Measurements from ENCODE around the gene CRYBG1.
"Not testable (repeated sequence)": the region's sequence is repeated elsewhere in the genome, so short reads cannot be mapped to it uniquely, and the experiment has no call there.

The CRYBG1 gene

DNA sequence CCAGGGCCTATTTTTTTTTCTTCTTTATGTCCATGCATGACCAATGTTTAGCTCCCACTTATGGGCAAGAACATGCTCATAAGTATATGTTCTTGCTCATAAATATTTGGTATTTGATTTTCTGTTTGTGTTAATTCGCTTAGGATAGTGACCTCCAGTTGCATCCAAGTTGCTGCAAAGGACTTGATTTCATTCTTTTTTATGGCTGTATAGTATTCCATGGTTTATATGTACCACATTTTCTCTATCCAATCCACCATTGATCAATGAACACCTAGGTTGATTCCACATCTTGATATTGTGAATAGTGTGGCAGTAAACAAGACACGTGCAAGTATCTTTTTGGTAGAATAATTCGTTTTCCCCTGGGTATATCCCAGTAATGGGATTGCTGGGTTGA lies 190.6 kb downstream of the CRYBG1 start:
- DNase-seq (ENCODE audit: low spot score), result no peak

DNA sequence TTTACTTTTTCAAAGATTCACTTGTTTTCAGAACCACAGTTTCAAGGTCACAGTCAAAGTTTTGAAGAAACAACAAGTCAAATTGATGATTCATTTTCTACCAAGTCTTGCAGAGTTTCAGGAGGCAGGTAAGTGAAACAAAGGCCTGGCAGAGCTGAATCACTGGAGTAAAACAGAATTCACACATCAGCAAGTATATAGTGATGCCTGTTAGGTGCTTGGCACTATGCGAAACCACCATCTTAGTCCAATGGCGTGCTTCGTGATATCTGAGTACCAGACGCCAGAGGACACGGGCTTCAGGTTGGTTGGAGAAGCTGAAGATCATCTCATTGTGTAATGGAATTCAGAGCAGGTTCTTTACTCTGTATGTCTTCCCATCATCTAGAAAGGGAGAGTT lies 192.9 kb downstream of the CRYBG1 start:
- DNase-seq (ENCODE audit: low spot score), result no peak

DNA sequence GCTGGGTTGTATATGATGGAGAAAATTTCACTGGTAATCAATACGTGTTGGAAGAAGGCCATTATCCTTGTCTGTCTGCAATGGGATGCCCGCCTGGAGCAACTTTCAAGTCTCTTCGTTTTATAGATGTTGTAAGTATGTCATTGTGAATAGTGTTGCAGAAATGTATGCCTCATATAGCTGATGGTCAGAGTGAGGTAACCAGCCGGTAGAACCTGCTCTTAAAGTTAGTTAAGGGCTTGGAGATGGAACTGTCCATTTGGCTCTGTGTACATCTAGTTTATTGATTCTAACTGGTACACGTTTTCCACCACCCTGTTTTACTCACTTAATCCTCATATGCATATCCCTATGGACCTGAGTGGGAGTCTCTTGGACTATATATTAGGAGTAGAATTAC lies 195.2 kb downstream of the CRYBG1 start:
- no peak for DNase-seq (ENCODE audit: low spot score)

DNA sequence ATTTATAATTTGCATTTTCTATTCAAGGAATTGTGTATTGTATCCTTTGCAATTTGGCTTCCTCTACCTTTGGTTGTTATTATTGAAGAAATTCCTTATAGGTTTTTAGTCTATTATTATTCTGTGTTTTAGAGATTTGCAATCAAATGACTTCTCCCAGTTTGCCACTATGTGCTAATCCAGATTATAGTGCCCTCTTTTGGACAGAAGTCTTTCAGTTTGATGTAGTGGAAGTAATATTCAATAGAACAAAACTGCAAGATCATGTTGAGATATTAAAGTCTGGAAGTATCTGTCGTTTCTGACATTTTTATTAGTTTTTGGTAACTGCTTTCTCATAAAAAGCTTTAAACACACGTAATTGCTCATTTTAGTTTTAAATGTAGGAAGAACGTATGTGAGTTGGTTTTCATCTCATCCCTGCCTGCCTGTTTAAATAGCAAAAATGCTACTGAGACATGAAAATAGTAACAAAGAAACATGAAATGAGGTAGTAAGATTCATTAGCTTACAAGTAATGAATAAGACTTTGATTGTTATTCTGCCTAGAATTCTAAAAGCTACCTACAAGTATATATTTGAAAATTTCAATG lies 195.9 kb downstream of the CRYBG1 start:
- no peak for DNase-seq (ENCODE audit: low spot score)

DNA sequence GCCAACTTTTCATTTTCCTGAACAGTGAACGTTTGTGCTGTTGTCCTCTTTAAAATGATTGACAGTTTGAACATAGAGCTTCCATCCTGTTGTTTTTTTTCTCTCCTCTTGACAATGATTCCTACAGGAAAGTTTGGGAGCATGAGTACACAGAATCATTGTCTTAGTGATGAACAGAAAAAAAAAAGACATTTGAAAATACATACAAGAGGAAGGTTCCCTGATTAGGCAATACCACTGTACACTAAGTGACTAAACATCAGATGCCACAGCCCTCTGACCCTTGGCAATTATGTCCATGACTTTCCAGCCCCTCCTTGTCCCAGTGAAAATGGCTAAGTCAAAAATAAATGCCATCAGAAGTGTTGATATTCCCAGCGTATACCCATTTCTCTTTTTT lies 197.3 kb downstream of the CRYBG1 start:
- DNase-seq (ENCODE audit: low spot score), result no peak

DNA sequence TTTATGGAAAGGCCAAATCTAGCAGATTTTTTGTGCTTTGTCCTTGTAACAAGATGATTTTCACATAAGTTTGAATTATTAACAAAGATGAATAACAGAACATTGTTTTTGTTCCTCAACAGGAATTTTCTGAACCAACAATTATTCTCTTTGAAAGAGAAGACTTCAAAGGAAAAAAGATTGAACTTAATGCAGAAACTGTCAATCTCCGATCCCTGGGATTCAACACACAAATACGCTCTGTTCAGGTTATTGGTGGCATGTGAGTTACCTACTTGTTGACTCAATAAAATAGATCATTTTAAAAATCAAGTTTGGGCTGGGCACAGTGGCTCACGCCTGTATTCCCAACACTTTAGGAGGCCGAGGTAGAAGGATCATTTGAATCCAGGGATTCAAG lies 197.8 kb downstream of the CRYBG1 start:
- no peak for DNase-seq (ENCODE audit: low spot score)

DNA sequence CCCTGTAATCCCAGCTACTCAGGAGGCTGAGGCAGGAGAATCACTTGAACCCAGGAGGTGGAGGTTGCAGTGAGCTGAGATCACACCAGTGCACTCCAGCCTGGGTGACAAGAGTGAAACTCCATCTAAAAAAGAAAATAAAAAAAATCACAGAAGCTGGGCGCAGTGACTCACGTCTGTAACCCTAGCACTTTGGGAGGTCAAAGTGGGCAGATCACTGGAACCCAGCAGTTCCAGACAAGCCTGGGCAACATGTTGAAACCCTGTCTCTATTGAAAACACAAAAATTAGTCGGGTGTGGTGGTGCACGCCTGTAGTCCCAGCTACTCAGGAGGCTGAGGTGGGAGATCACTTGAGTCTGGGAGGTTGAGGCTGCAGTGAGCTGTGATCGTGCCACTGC lies 199.1 kb downstream of the CRYBG1 start:
- DNase-seq (ENCODE audit: low spot score), result not testable (repeated sequence)

DNA sequence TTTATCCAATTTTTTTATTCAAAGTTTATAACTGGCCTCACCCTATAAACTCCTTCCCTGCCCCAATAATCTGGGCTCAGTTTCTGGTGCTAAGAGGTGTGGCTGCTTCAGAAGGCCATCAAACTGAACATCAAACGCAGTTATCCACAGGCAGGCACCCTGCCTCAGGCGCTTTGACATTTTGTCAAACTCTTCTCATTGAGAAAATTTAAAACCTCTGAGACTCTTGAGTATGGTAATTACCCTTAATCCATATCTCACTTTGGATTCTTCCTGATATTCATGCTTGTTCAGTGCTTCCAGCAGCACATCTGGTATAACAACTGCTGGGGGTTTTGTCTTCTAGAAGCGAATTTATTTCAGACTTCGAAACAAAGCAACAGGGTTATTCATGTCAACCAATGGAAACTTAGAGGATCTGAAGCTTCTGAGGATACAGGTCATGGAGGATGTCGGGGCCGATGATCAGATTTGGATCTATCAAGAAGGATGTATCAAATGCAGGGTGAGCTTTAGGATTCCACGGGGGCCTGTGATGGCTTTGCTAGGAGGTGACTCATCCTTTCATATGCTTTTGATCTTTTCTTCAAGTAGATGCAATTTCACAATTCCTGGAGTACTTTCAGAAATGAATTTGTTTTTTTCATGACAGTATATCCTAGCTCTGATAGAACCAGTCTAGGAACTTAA lies 200.6 kb downstream of the CRYBG1 start:
- DNase-seq (ENCODE audit: low spot score), result no peak

DNA sequence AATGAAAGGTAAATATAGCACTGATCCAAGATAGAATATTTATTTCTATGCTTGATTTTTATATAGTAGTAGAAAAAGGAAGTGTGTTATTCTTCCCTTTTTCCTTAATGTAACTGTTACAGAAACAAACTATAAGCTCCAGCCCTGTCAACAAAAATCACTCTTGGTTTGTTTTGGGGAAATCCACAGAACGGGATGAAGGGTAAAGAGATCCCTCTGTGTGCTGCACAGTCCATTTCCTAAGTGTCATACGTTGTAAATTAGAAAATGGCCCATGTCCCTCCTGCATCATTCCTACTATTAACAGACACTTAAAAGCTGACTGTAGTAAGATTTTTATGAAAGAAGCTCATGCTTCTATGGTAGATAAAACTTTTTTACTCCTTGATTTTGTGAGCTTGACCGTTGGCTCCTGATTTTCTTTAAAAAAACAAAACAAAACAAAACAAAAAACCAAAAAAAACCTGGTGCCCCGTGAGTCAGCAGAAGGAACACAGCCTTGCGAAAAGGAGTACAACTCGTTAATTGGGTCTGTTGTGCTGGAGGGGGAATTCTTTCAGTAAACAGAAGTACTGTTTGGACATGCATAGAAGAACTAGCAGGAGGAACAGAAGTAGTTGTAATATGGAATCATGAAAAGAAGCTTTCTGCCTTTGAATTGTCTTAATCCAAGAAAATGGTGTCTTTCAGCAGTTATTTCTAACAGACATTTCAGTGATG lies 201.3 kb downstream of the CRYBG1 start:
- DNase-seq (ENCODE audit: low spot score), result no peak

DNA sequence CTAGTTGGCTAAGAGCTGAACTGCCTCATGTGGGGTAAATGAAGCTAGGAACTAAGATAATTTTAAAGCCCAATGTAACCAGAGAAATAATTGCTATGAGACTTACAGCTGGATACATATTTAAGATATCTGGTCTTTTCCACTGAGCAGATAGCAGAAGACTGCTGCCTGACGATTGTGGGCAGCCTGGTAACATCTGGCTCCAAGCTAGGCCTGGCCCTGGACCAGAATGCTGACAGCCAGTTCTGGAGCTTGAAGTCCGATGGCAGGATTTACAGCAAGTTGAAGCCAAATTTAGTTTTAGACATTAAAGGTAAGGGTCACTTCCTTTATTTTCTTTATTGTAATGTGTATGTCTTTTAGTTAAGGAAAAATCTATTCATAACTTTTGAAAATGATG lies 203.1 kb downstream of the CRYBG1 start:
- no peak for DNase-seq (ENCODE audit: low spot score)

DNA sequence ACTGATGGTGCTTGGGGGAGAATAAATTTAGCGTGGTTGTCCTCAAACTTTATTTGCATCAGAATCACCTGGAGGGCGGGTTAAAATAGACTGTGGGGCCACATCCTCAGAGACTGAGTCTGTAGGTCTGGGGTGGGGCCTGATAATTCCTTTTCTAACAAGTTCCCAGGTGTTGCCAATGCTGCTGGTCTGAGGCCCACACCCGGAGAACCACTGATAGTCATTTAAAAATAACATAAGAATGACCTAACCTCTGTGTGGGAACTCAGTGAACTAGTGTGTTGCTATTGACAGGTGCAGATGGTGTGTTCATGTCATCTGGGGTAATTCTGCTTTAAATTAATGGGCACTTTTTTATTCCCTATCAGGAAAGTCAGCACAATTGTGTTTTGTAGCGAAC lies 204.0 kb downstream of the CRYBG1 start:
- no peak for DNase-seq (ENCODE audit: low spot score)

DNA sequence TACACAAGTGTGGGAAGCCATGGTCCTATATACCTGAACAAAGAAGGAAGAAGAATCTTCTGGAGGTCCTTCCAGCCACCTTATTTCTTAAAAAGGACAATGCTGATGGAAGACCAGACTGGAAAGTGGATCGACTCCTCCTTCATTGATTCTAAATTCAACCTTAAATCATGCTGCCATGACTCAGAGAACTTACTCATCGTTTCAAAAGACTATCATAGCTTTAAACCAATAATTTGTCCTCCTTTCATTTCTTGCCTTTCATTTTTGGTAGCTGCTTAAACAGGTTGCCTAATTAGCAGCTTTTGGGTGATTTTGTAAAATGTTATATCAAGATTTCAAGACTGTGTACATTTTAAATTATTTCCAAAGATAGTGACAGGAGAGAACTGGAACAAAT lies 208.0 kb downstream of the CRYBG1 start:
- DNase-seq (ENCODE audit: low spot score), result no peak

DNA sequence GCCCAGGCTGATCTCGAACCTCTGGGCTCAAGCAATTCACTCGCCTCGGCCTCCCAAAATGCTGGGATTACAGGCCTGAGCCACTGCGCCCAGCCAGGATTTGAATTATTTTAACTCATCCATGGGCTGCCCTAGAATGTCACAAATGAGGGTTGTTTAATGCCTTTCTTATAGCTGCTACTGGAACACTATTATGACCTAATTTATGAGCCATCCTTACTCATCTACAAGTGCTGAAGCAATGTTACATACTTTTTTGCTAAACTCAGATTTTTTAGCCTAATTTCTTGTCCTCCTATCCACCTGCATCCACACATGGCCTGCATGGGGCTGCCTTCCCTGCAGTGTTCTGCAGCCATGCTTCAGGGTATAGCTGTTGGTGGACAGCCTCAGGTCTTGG lies 208.9 kb downstream of the CRYBG1 start:
- no peak for DNase-seq (ENCODE audit: low spot score)

DNA sequence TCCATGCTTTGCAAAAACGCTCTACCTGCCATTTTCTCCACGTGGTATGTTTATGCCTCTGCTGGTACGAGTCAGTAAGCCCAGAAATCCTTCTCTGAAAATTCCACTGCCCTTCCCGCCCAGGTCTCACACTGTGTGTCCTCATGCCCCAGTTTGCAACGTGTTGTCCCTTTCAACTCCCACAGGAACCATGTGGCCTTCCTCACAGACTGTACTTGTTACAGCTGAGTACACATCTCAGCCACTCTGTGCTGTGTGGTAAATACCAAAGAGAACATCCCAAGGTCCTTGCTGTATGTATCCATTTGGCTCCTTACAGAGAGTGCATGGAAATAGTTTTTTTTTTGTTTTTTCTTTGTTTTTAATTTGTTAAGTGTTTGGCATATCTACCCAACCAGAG lies 211.9 kb downstream of the CRYBG1 start:
- no peak for DNase-seq (ENCODE audit: low spot score)

DNA sequence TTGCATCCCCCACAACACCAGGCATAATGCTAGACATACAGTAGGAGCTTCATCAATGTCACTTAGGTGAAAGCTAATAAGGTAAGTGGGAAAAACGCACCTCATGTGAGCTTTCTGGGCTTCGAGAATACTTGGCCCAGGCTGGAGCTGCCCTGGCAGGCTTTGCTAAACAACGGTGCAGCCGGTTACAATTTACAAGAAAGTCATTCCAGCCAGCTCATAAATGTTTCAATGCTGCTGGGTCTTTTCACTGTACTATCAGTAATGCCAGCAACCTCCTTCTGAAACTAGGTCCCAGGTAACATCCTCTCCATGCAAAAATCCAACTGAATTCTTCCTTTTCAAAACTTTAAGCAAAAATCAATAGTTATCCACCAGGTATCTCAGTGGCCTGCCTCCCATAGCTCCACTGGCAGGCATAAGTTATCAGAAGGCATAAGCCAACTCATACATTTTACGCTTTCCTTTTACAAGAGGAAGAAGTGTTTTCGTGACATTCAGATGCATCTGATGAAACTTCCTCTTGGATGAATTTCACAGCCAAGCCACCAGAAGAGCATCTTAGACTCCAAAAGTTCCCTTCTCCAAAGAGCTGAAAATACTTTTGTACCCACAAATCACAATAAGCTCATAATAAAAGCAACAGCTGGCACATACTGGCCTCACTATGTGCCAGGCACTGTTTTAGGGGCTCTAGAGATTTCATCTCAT lies 212.5 kb downstream of the CRYBG1 start:
- no peak for DNase-seq (ENCODE audit: low spot score)

DNA sequence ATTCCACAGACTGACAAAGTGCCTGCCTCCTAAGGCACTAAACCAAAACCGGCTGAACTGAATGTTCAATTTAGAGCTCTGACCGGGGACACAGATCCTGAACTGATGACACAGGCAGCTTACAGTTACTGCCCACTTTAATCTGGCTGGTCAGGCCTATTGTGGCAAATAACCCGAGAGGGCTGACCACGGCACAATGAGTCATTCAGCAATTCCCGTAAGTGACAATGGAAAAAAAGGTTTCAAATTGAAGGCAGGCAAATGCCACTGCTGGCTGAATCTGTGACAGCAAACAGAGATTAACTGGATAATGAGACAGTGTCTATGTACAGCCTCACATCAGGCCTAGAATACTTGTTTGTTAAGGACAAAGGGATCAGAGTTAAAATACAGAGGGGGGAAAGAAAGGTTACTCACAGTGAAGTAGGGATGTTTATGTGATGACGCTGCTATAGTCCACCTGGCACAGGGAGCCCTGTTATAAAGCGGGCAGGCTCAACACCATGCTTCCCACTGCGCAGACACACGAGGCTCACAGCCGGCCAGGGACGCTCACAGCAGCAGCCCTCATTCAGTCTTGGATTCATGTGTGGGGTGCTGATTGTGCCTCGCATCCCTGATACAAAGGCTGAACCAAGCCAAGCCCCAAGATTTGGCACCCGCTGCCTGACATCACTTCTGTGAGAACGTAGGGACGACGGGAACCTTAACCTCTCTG lies 214.4 kb downstream of the CRYBG1 start:
- no peak for DNase-seq (ENCODE audit: low spot score)

DNA sequence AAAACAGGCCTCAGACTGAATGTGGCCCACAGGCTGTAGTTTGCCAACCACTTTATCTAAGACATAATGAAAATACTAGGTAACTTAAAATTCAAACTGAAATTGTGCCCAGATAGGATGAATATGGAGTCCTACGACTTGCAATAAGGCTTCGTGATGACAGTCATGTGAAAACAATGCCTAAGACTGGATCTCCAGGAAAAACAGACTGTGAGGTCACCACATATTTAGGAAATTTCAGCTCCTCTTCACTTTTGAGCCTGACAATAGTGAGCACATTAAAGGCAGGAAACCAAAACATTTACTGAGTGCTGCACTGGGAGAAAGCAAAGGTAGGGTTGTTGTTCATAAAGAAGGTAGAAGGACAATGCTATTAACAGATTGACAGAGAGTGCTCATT lies 218.8 kb downstream of the CRYBG1 start:
- DNase-seq (ENCODE audit: low spot score), result no peak

DNA sequence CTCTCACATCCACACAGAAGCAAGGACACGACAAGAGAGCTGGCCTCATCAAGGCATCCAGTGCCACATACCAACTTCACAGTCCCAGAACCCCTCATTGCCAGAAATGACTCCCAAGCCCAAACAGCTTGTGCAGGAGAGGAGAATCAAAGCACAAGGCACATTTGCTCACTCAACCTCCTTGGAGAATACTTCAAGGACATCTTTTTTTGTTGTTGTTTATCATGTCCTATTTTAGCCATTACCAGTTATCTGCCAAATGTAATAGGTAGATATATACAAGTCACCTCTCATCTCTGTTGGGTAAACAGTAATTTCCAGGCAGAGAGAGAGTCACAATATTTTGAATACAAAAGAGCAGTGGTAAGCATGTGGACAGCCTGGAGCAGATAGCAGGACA lies 221.0 kb downstream of the CRYBG1 start:
- no peak for DNase-seq (ENCODE audit: low spot score)

DNA sequence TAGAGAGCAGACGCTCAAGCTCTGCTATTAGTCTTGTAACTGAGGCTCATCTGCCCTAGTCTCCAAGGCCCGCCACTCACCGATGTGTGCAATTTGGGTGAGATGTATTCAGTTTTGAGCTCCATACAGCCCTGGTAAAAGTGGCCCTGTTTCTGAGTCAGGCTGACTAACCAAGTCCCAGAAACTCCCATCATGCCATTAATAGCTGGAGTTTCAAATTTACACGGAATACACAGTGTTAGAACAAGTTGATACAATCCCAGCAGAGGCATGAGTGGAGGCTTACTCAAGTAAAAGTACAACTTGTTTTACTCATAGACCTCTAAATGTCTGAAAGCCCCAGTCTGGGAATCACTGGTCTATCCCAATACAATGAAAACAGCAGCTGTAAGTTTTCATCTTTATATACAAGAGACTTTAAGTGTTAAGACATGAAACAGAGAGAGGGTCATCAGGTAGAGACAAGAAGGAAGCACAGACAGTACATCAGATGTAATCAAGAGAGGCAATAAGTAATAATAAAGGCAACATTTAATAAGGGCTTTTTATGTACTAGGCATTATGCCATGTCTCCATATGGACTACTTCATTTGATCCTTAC lies 226.4 kb downstream of the CRYBG1 start:
- no peak for DNase-seq (ENCODE audit: low spot score)

DNA sequence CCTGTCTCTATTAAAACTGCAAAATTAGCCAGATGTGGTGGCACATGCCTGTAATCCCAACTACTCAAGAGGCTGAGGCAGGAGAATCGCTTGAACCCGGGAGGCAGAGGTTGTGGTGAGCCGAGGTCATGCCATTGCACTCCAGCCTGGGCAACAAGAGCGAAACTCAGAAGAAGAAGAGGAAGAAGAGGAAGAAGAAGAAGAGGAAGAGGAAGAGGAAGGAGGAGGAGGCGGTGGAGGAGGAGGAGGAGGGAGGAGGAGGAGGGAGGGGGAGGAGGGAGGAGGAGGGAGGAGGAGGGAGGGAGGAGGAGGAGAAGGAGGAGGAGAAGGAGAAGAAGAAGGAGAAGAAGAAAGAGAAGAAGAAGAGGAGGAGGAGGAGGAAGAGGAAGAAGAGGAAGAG lies 228.4 kb downstream of the CRYBG1 start:
- not testable (repeated sequence) for DNase-seq (ENCODE audit: low spot score)

DNA sequence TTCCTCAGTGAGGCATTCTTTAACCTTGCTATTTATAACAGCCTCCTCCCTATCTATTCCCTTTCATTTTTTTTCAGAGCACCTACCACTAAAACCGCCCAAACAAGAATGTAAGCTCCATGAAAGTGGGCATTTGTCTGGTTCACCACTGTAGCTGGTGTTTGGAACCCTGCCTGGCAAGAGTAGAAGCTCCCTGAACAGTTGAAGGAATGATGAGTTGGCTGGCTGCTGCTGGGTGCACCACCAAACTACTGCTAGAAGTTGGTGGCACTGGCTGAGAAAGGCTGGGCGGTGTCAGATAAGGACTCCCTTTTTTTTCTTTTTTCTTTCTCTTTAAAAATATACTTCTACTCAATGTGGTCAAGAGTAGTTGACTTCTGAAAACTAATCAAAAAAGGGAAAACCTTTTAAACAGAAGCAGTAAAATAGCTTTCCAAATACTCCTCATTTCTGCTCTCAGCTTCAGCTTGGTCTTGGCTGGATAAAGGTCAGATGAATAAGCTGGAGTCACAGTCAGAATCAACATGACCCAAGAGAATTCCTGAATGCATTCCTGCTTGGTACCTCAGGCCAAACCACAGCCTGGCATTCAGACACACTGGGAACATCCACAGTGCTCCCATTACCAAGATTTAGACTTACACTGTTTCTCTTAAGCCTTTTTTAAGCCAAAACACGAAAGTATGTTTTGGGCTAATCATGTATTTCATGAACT lies 230.8 kb downstream of the CRYBG1 start:
- DNase-seq (ENCODE audit: low spot score), result no peak
